Measurements from ENCODE around the gene ABCD2.

GRCh38 chr12:39605501-39605900, 14.1 kb downstream of the ABCD2 start:
- TF ChIP-seq HOMEZ (CRISPR knock-in tag; IDR thresholded peaks at IDR 0.05) (no peak), POLR2AphosphoS5 (IDR thresholded peaks at IDR 0.05; ENCODE audit: control insufficient read depth, insufficient read depth, low read depth, low read length) (no peak), RFX5 (IDR thresholded peaks at IDR 0.05; ENCODE audit: low read depth, low read length) (no peak), CTCF (IDR thresholded peaks at IDR 0.05 in 2 of 3, conservative IDR thresholded peaks at IDR 0.05 in 1 of 3; ENCODE audit: insufficient read depth in 2 of 3, low read depth in 1 of 3, low read length in 3 of 3) (no peak), POLR2A (conservative IDR thresholded peaks at IDR 0.05) (no peak)
